Measurements from ENCODE around the gene CNIH1.

CNIH1 gene

DNA sequence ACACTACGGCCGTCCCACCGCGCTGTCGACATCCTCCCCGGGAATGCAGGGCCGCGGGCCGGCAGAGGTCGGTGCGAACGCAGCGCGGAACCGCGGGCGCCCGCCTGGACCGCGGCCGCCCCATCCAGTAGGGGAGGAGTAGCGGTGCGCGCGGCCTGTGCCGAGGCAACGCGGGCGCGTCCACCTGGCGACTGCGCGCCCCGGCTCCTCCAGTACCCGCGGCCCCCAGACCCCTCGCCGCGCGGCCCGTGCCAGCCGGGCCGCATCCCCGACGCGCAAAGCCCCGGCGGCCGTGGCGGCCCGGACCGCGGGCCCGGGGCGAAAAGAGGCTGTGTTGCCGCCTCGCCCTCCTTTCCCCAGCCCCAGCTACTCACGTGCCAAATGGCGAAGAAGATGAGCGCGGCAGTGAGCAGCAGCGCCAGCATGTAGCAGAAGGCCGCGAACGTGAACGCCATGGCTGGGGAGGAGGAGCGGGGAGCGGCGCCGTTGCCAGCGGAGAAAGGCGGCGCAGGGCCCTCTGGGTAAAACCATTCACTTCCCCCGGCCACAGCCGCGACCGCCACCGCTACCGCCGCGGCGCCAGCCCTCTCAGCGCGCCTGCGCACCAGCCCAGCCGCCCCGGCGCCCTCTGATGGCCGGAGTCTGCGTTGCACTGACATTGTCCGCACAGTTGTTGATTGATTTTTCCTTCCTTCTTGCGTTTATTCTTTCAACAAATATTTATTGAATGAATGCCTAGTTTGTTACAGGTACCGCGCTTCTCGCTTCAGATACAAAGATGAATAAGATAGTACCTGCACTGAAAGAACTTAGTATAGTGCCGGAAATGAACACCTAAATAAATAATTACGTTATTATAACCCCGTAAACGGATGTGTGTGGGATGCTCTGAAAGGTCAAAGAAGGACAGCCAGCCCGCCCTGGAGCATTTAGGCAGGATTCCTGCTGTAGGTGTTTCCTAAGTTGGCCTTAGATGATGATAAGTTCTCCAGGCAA, at the start of gene CNIH1:
Gene CNIH1 (minus strand): TSS at position 502 of the 996 bp plus-strand sequence. CDS start 47 bp downstream, at position 455.
- DNase-seq: peak; percentile 90

DNA sequence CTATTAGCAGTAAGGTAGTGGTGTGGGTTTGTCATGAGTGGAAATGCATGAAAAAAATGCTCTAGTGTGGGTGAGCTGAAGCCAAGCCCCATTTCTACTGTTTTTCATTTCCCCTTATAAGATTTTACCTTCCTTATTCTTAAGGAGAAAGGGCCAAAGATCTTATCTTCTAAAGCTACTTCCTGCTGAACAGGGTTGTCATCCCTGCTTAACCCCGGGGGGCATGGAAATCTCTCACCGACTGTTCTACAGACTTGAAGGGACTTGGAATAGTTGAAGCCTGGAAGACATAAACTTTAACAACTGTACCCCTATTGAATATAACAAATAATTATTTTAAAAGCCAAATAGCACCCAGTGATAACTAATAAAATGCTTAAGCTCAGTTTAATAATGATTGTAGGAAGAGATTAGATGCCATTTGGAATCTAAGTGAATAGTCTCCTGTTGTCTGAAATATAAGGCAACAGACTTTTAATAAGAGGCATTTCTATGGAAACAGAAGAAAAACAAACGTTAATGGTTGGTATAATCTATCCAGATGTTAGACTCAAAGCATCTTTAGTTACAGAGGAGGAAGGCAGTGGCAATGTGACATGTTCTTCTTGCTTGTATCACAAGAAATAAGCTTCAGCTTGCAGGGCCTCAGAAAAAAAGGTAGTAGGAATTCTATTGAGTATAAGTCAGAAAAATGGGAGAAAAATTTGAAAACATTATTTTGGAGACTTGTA, 49.4 kb upstream of the CNIH1 start:
- peak; percentile 59 for DNase-seq

DNA sequence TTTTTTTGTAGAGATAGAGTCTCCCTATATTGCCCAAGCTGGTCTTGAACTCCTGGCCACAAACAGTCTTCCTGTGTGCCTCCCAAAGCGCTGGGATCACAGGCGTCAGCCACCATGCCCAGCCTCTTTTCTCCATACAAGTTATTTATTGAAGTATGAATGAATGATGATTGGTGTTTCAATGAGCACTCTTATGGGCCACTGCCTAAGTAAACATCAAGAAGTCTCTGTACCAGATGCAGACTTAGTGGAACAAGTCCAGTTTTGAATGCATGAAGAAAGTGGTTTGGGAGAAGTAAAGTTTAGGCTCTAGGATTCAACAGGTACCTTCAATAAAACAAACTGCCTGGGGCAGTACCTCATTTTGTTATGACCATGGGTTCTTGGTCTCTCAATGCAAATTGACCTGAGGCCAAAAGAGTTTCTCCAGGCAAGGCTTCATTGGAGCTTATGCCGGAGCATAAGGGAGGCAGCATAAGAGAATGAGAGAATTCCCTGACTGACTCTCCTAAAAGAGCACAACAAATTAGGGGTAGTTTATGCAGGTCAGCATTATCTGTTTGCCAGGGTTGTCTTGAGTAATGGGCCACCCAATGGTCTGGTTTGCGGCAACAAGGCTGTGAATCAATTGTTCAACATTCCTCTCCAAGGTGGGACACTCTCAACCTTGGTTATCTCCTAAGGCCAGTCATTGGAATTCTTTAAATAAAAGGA, 48.7 kb upstream of the CNIH1 start:
- DNase-seq: no peak

DNA sequence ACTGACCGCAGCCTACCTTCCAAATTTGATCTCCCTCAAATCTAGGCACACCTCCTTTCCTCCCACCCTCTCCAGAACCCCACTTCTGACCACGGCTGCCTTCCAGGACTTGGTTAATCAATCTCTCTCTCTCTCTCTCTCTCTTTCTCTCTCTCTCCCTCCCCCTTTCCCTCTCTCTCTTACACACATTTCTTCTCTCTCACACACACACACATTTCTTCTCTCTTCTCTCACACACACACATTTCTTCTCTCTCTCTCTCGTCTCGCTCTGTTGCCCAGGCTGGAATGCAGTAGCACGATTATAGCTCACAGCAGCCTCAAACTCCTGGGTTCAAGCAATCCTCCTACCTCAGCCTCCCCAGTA, 48.1 kb upstream of the CNIH1 start:
- no peak for DNase-seq

DNA sequence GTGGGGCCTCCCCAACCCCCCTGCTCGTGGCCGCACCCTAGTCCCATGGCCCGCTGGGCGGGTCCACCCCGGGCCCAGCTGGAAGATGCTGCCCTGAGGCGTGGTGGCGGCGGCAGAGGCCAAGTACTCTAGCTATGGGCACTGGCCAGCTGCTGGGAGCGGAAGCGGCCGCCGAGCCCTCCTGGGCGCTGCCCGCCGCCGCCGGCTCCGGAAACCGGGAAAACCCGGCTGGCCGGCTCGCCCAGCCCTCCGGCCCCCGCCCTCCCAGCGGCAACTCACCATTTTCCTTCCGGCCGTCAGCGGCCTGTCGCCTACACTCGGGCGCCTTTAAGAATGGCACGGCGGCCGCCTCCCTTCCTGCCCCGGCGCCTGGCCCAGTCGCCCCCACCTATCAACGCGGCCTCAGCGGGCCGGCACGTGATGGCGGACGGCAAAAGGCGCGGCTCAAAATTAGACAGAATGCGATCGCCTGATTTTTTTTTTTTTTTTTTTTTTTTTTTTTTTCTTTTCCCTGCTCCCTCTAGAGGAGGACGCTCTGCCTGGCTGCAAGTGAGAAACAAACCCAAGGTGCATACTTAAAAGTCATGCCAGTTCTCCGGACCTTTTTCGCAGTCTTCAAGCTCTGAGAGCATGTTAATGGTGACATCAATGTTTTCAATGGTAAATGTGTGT, 47.6 kb upstream of the CNIH1 start, which contains the start of gene GMFB:
Gene GMFB (minus strand): TSS at position 335 of the 672 bp plus-strand sequence. CDS start 53 bp downstream, at position 282.
- peak; percentile 94 for DNase-seq

DNA sequence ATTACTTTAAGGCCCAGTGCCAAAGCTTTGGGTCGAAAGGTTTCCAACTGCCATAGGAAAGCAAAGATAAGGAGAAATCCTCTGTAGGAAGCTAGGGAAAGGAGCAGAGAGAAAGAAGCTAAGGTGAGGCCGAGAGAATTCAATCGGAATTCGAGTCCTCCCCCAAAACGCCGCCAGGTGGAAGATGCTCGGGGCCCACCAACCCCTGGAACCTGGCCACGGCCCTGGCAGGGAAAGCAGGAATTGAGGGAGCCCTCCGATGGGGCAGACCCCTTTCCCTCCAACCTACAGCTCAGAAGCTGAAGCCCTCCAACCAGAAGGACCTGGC, 47.1 kb upstream of the CNIH1 start:
- no peak for DNase-seq

DNA sequence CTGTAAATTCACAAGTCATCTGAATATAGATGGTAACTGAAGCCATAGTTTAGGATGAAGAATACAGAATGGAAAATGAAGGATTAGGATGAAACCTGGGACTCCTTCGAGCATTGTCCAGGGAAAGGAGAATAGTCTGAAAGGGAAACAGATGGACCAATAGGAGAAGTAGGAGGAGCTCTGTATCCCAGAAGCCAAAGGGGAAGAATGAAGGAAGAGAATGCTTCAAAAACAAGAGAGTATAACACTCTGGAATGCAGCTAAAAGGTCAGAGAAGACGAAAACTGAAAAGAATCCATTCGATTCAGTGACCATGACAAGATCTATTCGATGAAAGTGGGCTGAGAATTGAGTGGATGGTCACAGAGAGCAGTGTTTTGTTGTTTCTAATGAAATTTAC, 46.6 kb upstream of the CNIH1 start:
- DNase-seq: peak; percentile 36

DNA sequence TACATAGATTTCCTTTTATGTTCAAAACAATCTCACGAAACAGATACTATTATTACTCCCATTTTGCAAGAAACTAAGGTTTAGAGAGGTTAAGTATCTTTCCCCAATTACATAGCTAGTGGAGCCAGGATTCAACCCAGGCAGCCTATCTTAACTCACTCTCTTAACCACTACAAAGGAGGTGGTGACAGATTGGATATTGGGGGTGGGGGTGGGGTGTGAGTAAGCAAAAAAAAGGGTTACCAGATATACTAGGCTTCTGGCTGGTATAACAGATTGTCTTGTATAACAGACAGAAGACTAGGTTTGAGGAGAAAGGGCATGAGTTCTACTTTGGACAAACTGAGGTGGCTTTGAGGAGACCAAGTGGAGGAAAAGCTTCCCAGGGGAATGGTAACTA, 45.5 kb upstream of the CNIH1 start:
- DNase-seq: no peak

DNA sequence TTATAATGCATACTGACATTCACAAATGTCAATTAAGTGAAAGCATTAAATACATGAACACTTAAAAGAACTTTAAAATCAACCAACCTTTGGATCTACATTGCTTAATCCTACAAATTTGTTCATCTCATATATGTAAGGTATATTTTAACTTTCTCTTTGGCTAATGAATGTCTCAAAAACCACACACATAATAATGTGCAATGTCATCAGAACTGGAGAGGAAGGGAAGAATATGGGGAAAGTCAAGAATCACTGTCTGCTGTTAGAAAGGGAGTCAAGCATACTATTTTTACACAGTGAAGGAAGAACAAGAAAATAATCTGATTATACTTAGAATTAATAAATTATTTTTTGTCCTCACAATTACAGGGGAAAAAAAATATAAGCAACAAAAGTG, 42.7 kb upstream of the CNIH1 start:
- peak; percentile 66 for DNase-seq

DNA sequence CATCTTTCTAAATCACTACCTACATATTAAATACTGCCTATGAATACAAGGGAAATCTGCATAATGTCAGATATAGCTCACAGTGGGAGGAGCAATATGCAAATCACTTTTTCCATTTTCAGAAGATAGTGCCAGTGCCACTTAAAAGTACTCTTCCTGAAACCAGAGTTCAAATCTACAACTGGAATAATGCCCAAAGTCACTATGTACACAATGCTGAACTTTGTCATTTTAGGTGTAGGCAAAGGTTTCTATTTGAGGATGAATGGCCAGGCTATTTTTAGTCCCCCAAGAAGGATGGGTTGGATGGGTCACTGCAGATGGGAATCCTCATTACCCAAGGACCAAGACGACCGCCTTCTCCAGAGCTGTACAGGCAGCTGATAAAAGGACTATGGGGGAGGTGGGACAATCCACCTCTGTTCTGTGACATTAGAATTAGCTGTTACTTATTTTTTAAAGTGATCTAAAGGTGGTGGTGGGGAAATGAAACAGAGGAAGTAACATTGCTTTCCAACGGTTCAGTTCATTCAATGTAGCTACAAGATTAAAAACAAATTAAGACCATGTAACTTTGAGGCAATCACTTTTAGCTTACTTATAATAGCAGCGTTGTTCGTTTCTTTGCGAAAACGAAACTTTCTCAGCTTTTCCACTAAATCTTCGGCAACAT, 42.0 kb upstream of the CNIH1 start:
- peak; percentile 44 for DNase-seq

DNA sequence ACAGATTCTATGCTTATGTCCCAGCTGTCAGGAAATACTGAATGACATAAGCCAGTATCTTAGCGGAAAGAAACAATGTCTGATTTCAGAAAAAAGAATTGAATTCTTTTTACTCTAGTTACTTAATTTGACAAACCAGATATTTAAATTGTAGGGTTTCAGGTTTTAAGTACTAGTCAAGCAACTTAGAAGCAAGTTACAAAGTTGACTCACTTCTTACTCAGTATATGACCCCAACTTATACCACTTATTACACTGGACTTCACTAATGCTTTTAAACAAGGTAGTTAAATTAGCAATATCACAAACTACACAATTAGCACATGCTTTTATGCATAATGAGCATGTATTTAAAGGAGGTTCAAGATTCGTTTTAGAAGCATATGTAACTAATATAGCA, 40.5 kb upstream of the CNIH1 start:
- DNase-seq: no peak

DNA sequence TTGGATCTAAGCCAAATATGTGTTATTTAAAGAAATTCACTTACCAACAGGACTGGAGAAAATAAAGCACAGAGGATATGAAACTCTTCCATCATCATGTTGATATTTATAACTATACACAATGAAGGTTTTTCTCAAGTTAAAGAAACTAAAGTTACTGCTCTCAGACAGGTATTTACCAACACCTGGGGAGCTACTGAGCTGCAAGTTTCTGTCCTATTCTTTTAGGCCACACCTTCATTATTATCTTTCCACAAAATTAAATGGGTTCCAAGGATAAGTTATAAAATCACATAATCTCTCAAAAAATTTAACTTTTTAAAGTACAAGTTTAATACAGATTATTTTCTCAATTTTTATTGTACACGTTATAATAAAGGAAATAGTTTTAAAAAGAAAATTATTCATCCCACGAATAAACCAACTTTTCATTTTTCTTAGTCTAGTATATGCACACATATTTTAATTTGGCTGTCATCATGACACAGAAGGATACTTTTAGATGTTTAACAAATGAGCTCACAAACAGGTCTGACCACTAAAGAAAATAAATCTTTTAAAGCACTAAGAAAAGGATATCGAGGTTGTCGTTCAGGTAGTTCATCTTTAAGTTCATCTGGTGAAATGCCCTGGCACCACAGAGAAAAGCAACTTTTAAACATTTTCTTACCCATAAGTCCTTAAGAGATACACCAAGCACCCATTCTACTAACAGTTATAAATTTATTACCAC, 39.8 kb upstream of the CNIH1 start:
- no peak for DNase-seq

DNA sequence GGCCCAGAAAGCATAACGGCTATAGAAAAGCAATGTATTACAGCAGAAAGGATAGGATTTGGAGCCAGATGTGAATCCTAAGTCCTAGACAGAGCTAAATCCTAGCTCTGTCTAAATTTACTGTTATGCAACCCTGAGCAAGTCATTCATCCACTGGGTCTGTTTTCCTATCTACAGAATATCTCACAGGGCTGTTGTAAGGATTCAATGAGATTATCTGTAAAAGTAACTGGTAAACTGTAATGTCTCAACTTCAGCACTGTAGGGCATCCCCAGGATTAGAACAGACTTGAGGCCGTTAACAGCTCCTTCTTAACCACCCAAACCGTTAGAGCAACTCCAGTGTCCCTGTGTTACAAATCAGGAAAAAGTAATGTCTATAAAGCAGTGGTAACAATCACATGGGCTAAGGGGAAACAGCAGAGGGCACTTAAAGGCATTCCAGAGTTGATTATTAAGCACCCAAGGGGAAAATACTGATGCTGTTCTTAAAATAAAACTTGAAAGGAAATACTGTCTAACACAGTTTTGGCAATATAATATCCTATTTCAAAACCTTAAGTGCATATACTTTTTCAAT, 37.6 kb upstream of the CNIH1 start:
- no peak for DNase-seq

DNA sequence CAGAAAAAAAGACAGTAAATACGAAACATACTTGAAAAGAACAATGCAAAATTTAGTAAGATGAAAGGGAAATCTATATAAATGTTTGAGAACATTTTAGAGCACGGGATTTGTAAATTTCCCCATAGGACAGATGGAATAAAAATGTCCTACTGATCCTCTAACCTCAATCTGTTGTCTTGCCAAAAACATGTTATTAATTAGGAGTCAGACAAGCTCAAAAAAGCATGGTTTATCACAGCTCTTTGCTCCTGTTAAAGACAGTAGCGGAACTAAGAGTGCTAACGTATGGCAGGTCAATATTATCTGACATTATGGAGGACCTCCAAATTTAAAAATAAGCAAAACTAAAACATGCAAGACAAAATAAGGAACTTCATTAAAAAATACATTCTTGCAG, 34.7 kb upstream of the CNIH1 start:
- no peak for DNase-seq

DNA sequence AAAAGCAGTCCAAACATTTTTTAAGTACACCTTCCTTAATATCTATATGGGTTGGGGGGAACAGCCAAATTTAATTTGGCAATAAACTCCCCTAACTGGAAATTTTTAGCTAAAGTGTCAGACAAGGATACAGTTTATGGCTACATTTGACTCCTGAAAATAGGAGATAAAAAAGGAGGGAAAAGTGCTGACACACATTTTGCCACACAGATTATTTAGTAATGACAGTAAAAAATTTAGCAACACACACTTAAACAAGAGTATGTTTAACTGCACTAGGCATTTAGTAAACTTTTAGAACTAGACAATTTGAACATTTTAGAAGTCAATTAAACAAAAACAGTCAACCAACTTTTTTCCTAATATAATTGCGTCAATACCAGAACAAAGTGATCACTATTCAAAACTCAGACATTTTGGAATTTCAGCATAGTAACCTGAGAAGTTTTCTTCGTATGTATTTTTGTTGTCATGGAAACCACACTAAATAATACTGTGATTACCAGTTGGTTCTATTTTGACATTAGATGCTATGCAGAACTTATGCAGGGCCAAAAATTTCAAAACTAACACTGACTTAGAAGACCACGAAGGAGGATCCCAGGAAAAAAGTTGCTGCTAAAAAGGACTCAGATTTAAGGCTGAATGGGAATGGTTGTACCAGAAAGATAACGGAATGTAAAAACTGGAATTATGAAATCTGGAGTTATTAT, 34.2 kb upstream of the CNIH1 start:
- DNase-seq: no peak

DNA sequence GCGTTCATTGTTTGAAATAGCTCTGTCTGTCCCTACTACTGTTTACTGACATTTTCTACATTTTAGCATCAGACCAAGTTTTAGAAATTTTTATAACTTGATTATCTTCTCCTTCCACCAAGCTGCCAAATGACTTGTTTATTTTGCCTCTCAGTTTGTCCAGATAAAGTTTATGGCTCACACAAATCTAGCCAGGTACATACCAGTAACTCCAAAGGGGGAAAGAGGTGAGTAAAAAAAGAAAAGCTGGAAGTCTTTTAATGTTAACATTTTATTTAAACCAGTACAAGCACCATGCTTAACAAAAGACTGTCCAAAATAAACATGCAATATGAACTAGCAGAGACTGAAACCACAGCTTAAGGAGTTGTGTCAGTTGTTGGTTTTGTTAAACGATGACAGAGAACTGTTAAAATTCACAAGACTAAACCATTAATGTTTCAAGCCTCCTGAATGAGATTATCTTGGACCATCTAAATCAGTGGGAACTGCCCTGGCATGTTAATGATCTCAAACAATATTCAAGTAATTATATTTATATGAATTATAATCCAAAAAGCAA, 33.1 kb upstream of the CNIH1 start:
- DNase-seq: no peak

DNA sequence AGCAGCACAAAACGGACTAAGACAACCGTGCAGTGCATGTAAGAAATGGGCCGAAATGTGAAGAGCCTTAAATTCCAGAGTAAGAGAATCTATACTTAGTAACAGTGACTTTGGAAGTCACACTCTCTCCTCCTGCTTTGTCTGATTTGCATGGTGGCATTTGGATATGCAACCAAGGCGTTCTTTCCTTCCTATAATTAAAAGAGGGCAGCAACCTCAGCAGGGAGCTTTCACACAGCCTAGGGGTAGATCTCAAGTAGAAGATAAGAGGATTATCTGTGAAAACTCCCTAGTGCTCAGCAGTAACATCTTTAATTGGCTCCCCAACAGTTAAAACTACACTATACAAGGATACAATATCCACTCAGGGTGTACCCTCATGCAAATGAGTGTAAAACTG, 31.1 kb upstream of the CNIH1 start:
- DNase-seq: no peak

DNA sequence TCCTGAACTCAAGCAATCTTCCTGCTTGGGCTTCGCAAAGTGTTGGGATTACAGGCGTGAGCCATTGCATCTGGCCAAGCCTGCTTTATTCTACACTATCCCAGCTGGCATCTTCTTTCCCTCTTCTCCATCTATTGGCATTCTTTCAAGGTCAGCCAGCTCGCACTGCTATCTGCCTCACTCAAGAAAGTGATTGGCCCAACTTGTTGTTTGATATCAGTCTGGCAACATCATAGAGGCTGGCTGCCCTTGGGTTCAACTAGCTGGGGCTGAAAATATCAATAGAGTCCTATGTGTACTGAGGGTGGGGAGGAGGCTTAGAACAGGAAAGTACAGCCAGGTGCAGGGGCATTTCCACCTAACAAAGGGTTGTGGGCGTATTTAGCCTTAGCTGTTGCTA, 30.5 kb upstream of the CNIH1 start:
- no peak for DNase-seq

DNA sequence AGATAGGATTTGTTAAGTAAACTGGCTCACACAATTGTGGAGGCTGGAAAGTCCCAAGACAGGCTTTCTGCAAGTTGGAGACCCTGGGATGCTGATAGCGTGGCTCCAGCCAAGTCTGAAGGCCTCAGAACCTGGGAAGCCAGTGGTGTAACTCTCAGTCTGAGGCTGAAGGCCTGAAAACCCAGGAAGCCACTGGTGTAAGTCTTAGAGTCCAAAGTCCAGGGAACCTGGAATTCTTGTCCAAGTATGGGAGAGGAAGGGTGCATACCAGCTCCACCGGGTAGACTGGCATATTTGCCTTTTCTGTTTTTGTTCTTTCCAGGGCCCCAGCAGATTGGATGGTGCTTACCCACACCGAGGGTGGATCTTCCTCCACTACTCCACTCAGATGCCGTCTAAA, 29.5 kb upstream of the CNIH1 start:
- no peak for DNase-seq

DNA sequence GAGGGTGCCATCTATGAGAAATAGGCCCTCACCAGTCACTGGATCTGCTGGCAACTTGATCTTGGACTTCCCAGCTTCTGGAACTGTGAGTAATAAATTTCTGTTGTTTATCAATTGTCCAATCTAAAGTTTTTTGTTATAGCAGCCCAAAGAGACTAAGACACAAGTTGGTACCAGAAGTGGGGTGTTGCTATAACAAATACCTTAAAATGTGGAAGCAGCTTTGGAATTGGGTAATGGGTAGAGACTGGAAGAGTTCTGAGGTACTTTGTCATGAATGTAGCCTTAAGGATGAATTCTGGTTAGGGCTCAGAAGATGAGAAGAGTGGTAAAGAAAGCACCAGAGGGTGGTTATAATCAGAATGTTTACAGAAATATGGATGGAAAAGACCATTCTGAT, 26.1 kb upstream of the CNIH1 start:
- DNase-seq: no peak

All from inflammatory macrophage treated with lipopolysaccharide for 4 hours (primary cell).